Central memory CD4-positive, alpha-beta T cell (primary cell): ENCODE measurements around the gene ALDH5A1.
"Not testable (repeated sequence)": the region's sequence is repeated elsewhere in the genome, so short reads cannot be mapped to it uniquely, and the experiment has no call there.

Source experiments
- DNase-seq: peaks from one replicate; pipeline ENCODE4 v3.0.0; 2022

Gene ALDH5A1

GRCh38 chr6:24486065-24486464 is 8.7 kb upstream of the ALDH5A1 start:
- DNase-seq = no peak

GRCh38 chr6:24489470-24489869 is 5.3 kb upstream of the ALDH5A1 start, which contains the start of gene GPLD1:
Gene GPLD1, minus strand, starts transcription at chr6:24489578. Its CDS starts 67 bp downstream, at chr6:24489511.
- DNase-seq = no peak

GRCh38 chr6:24489881-24490280 is 4.9 kb upstream of the ALDH5A1 start:
- DNase-seq = no peak

GRCh38 chr6:24490948-24491347 is 3.8 kb upstream of the ALDH5A1 start:
- no peak for DNase-seq

- no peak for DNase-seq
Observed at GRCh38 chr6:24492475-24492874, 2.3 kb upstream of the ALDH5A1 start.

- DNase-seq = no peak
Observed at GRCh38 chr6:24493945-24494820, 586 bp upstream of the ALDH5A1 start.

GRCh38 chr6:24497254-24497970 is 2.6 kb downstream of the ALDH5A1 start:
- no peak for DNase-seq

- DNase-seq = no peak
Observed at GRCh38 chr6:24500683-24501082, 5.9 kb downstream of the ALDH5A1 start.

GRCh38 chr6:24501374-24501773 is 6.6 kb downstream of the ALDH5A1 start:
- no peak for DNase-seq

GRCh38 chr6:24501914-24502313 is 7.1 kb downstream of the ALDH5A1 start:
- no peak for DNase-seq

- DNase-seq = no peak
Observed at GRCh38 chr6:24504287-24504648, 9.5 kb downstream of the ALDH5A1 start.

- DNase-seq = no peak
Observed at GRCh38 chr6:24504649-24505586, 10.1 kb downstream of the ALDH5A1 start.

- DNase-seq = no peak
Observed at GRCh38 chr6:24506814-24507520, 12.2 kb downstream of the ALDH5A1 start.

- DNase-seq = not testable (repeated sequence)
Observed at GRCh38 chr6:24511976-24512375, 17.2 kb downstream of the ALDH5A1 start.

- no peak for DNase-seq
Observed at GRCh38 chr6:24513602-24514001, 18.8 kb downstream of the ALDH5A1 start.

- no peak for DNase-seq
Observed at GRCh38 chr6:24517659-24518543, 23.1 kb downstream of the ALDH5A1 start.

GRCh38 chr6:24520929-24521546 is 26.3 kb downstream of the ALDH5A1 start:
- DNase-seq = peak; percentile 8

- DNase-seq = no peak
Observed at GRCh38 chr6:24522228-24523176, 27.7 kb downstream of the ALDH5A1 start.

- no peak for DNase-seq
Observed at GRCh38 chr6:24524329-24524728, 29.6 kb downstream of the ALDH5A1 start.
